Osteocyte (in vitro differentiated cells): ENCODE results near the gene CALML4. TPM values are rescaled to one million over a fixed set of nuclear protein-coding genes. Genes with fewer than 3 reads are reported as not detected.

ENCODE experiments used
- DNase-seq: peaks from one replicate; pipeline ENCODE4 v3.0.0; 2021; ENCODE audit warnings: mixed read lengths; ENCODE audit not compliant: unreplicated experiment; ENCODE audit errors: extremely low spot score
- H3K27ac Mint-ChIP-seq: one replicate; pipeline ENCODE4 v1.8.0; 2021; ENCODE audit warnings: mild to moderate bottlenecking, mixed read lengths; ENCODE audit not compliant: unreplicated experiment
- H3K27me3 Mint-ChIP-seq: one replicate; pipeline ENCODE4 v1.8.0; 2021; ENCODE audit warnings: mixed read lengths; ENCODE audit not compliant: unreplicated experiment
- H3K36me3 Mint-ChIP-seq: one replicate; pipeline ENCODE4 v1.8.0; 2021; ENCODE audit warnings: mixed read lengths; ENCODE audit not compliant: unreplicated experiment
- H3K4me1 Mint-ChIP-seq: one replicate; pipeline ENCODE4 v1.8.0; 2021; ENCODE audit warnings: mixed read lengths; ENCODE audit not compliant: unreplicated experiment
- H3K4me3 Mint-ChIP-seq: one replicate; pipeline ENCODE4 v1.8.0; 2021; ENCODE audit warnings: mild to moderate bottlenecking, moderate library complexity, mixed read lengths; ENCODE audit not compliant: unreplicated experiment
- H3K9me3 Mint-ChIP-seq: one replicate; pipeline ENCODE4 v1.8.0; 2021; ENCODE audit warnings: mixed read lengths; ENCODE audit not compliant: unreplicated experiment
- CTCF ChIP-seq: fragments of 200-600 bp; sonication (generic); IDR thresholded peaks from 2 replicates; pipeline ENCODE4 v1.5.0; 2021; ENCODE audit warnings: antibody characterized with exemption, mild to moderate bottlenecking, moderate library complexity
- total RNA-seq: library from RNA; stranded (reverse); gene quantifications from 2 replicates; pipeline ENCODE4 v1.2.1, GENCODE V29; 2021

Gene CALML4
- total RNA-seq, 1 donor from 2014 or later = 2.0 TPM

DNA sequence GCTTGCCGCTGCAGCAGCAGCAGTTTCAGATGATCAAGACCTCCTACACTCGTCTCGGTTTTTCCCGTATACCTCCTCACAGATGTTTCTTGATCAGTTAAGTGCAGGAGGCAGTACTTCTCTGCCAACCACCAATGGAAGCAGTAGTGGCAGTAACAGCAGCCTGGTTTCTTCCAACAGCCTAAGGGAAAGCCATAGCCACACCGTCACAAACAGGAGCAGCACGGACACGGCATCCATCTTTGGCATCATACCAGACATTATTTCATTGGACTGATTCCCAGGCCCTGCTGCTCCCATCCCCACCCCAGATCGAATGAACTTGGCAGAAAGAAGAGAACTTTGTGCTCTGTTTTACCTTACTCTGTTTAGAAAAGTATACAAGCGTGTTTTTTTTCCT is 17.6 kb downstream of the CALML4 start:
- Mint-ChIP-seq H3K27ac (peak overlapping the region; percentile 29), H3K36me3 (peaks cover 55% of the 10 kb centered on the region), H3K27me3 (no peaks in the 10 kb centered on the region), H3K4me1 (peaks cover 14% of the 10 kb centered on the region), H3K9me3 (no peaks in the 10 kb centered on the region), H3K4me3 (peak overlapping the region; percentile 28)
- DNase-seq = no peak
- no peak for TF ChIP-seq CTCF

DNA sequence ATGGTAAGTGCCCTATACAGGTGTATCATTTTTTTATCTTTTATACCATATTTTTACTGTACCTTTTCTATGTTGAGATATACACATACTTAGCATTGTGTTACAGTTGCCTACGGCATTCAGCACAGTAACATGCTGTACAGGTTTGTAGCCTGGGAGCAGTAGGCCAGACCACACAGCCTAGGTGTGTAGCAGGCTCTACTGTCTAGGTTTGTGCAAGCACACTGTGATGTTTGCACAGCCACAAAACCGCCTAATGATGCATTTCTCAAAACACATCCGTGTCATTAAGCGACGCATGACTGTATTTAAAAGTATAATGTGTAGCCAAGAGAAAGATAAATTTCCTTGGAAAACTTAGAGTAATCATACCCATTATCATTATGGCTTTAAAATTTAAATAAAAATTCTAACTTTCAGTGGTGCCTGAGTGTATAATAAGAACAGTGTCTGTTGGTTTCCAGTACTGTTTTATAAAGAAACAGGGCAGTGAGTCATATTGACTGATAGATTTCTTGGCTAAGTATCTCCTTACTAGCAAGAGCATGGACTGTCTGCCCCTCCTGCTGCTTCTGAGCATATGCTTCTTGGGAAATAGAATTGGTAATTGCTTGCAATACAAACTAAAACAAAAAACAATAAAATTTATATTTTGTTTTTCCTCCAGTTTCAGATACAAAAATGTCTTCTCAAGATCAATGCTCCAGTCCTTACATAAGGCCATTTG is 18.3 kb downstream of the CALML4 start:
- Mint-ChIP-seq H3K27me3 (no peaks in the 10 kb centered on the region), H3K36me3 (peaks cover 53% of the 10 kb centered on the region), H3K4me1 (peaks cover 14% of the 10 kb centered on the region), H3K9me3 (no peaks in the 10 kb centered on the region), H3K4me3 (no peak overlapping the region), H3K27ac (peak overlapping the region; percentile 29)
- no peak for DNase-seq
- TF ChIP-seq CTCF = no peak

GRCh38 chr15:68184616-68185480 is 20.3 kb downstream of the CALML4 start:
- no peak for DNase-seq
- H3K4me3 Mint-ChIP-seq = no peak overlapping the region
- H3K36me3 Mint-ChIP-seq = peaks cover 58% of the 10 kb centered on the region
- no peak for TF ChIP-seq CTCF
- no peaks in the 10 kb centered on the region for H3K27me3 Mint-ChIP-seq
- peaks cover 14% of the 10 kb centered on the region for H3K4me1 Mint-ChIP-seq
- no peak overlapping the region for H3K27ac Mint-ChIP-seq
- H3K9me3 Mint-ChIP-seq = no peaks in the 10 kb centered on the region

- no peak for DNase-seq
- Mint-ChIP-seq H3K36me3 (peaks cover 48% of the 10 kb centered on the region), H3K27ac (no peak overlapping the region), H3K4me3 (no peak overlapping the region), H3K4me1 (peaks cover 15% of the 10 kb centered on the region), H3K27me3 (no peaks in the 10 kb centered on the region), H3K9me3 (no peaks in the 10 kb centered on the region)
- no peak for TF ChIP-seq CTCF
Observed at GRCh38 chr15:68183616-68184315, 21.4 kb downstream of the CALML4 start.

GRCh38 chr15:68177742-68178141 is 27.4 kb downstream of the CALML4 start:
- no peak for TF ChIP-seq CTCF
- Mint-ChIP-seq H3K36me3 (peaks cover 39% of the 10 kb centered on the region), H3K27me3 (no peaks in the 10 kb centered on the region), H3K4me1 (peaks cover 7% of the 10 kb centered on the region), H3K9me3 (no peaks in the 10 kb centered on the region), H3K27ac (no peak overlapping the region), H3K4me3 (no peak overlapping the region)
- DNase-seq = no peak
